HG02642 (cell line): ENCODE results near the gene DMXL1.
"Not testable (repeated sequence)": the region's sequence is repeated elsewhere in the genome, so short reads cannot be mapped to it uniquely, and the experiment has no call there.

ENCODE experiments used
- ATAC-seq: cut with Tn5 transposase; IDR thresholded peaks from one replicate; pipeline ENCODE4 v1.9.1; 2021; ENCODE audit warnings: mild to moderate bottlenecking; ENCODE audit not compliant: unreplicated experiment, poor library complexity

DMXL1 gene

DNA sequence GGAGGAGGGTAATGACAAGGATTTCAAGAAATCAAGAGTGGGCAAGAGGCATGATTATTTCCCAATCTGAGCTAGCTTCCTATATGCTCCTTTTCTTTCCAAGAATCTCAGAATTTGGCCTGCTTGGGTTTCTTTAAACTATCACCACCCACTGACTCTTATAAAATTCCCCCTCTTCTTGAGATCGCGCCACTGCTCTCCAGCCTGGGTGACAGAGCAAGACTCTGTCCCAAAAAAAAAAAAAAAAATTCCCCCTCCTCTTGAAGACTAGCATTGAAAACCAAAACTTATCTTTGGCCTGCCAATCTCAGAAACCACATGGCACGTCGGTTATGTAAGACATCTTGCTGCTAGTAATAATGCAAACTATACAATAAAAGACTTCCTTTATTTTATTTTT is 3.4 kb upstream of the DMXL1 start:
- ATAC-seq = no peak

DNA sequence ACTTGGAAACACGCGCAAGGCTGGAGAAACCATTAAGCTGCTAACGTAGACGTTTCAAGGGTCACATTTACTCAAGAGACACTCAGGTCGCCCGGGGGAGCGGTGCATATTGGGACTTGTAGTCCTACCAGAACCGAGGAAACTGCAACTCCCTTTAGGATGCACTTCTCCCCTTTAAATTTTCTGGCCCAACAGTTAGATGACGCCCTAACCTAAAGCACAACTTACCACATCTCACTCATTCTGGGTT is 384 bp upstream of the DMXL1 start:
- ATAC-seq = peak; percentile 54

DNA sequence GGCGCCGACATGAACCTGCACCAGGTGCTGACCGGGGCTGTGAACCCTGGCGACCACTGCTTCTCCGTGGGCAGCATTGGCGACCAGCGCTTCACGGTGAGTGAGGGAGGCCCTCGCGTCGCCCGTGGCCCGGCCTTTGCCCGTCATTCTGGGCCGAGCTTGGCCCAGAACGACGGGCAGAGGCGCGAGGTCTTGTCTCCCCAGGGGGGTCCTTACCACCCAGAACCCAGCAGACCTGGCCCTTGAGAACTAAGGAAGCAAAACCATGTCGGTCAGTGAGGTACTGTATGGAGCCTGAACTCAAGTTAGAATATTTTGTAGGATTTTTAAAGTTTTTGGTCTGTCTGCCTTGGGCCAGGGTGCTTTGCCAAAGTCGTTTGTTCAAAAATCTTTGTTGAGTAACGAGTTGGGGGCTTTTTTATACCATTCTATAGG is 691 bp downstream of the DMXL1 start:
- ATAC-seq = peak; percentile 23

DNA sequence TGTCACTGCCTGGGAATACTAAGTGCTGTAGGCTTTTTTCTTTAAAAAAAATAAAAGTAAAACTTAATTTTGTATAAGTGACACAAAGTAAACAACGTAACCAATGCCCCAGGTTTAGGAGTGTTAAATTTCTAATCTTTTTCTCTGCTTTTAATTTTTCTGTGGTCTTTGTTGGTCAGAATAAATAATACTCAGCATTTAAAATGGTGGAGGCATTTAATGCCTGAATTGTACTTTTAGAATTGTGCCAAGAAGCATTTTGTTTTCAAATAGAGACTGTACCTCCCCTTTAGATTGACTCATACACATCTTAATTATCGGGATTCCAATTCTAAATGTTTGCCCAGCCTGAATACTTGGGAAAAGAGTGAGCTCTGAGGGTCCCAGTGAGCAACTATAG is 1.6 kb downstream of the DMXL1 start:
- no peak for ATAC-seq

DNA sequence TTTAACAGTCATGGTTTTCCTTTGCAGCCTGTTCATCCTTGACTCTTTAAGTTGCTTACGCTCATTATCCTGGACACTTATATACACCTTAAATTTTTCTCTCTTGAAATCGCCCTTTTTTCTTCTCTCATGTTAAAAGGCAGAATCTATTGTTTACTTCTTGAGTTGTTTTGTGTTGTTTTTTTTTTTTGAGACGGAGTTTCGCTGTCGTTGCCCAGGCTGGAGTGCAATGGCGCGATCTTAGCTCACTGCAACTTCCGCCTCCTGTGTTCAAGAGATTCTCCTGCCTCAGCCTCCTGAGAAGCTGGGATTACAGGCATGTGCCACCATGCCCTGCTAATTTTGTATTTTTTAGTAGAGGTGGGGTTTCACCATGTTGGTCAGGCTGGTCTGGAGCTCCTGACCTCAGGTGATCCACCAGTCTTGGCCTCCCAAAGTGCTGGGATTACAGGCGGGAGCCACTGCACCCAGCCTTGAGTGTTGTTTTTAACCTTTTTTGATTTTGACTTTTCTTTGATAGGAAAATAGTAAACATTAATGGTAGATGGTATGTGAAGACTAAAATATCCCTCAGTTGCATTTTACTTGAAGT is 3.0 kb downstream of the DMXL1 start:
- not testable (repeated sequence) for ATAC-seq

DNA sequence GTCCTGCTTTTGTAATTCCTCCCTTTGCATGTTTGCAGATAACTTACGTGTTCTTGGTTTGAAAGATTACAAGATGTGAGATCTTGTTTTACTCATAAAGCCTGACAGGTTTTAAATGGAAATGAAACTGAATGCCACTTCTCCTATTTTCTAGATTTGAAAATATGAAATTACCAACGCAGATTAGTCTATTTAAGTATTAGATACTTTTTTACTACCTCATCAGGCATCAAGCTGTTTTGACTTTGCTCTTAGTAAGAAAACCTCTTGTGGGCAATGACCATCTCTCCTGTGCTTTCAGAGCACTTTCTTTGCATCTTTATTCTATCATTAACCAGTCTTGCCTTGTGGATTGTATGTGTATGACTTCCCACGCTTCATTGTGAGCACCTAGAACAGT is 3.5 kb downstream of the DMXL1 start:
- ATAC-seq = peak; percentile 17

DNA sequence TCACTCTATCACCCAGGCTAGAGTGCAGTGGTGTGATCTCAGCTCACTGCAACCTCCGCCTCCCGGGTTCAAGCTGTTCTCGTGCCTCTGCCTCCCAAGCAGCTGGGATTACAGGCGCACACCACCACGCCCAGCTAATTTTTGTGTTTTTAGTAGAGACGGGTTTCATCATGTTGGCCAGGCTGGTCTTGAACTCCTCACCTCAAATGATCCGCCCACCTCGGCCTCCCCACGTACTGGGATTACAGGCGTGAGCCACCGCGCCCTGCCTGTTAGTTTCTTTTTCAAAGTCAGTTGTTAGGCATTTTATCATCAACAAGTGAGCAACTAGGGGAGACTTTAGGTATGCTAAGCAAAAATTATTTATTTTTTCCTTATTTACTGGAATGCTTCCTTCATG is 4.4 kb downstream of the DMXL1 start:
- ATAC-seq = not testable (repeated sequence)

DNA sequence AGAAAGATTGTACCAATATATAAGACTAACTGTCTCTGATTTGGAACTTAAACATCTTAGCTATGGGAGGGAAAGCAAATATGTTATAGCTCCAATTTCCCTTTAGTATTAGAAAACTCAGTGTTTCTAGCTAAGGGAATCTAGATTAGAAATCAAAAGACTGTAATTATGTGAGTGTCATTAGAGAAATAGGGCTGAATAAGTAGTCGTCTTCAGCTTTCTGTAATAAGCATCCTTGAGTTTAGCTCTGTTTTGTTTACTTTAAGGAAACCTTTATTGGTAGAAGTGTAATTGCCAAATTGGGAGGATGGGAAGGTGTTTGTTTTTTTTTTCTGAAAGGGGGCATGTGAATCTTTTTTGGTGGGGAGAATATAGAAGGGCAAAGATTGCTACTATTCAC is 5.2 kb downstream of the DMXL1 start:
- ATAC-seq = no peak

DNA sequence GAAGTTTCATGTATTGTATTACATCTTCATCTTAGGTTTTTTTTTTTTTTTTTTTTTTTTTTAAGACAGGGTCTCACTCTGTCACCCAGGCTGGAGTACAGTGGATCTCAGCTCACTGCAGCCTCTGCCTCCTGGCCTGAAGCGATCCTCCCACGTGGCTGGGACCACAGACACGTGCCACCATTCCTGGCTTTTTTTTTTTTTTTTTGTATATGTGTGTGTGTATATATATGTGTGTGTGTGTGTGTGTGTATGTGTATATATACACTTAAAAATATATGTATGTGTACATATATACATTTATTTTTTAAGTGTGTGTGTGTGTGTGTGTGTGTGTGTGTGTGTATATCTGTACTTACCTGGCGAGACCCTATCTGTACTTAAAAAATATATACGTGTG is 6.6 kb downstream of the DMXL1 start:
- ATAC-seq = no peak

DNA sequence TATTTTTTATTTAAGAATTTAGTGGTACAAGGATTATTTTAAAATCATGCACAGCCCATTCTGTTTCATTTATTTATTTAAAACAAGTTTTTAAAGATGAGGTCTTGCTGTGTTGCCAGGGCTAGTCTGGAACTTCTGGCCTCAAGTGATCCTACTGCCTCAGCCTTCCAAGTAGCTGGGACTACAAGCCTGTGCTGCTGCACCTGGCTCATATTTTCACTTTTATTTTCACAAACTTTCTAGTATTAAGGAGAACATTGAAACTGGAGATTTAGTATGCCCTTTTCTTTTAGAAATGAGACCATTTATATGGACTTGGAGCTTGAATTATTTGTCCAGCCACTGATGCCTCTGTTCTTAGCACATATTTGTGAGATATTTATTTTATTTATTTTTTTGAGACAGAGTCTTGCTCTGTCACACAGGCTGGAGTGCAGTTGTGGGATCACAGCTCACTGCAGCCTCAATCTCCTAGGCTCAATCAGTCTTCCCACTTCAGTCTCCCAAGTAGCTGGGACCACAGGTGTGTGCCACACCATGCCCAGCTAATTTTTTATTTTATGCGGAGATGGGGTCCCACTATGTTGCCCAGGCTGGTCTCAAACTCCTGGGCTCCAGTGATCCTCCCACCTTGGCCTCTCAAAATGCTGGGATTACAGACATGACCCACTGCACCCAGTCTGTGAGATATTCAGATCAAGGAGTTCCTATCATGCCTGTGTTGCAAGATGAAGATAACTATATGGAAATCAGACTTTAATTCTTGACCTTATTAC is 7.4 kb downstream of the DMXL1 start:
- ATAC-seq = peak; percentile 25

DNA sequence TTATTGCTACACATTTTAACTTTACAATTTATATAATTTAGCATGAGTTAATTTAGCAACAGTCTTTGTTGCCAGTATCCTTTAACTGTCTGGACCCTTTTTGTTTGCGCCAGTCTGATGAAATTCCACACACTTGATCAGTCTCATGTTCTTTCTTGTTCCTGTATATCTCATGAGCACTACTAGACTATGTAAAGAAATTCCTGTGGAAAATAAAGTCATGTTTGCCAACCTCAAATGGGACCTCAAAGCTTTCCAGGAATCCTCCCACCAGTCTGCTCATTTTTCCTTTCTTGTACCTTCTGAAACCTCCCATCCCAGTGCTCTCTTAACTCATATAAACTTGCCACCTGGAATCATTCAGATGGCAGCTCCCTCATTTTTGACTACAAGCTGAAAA is 8.0 kb downstream of the DMXL1 start:
- ATAC-seq = no peak

DNA sequence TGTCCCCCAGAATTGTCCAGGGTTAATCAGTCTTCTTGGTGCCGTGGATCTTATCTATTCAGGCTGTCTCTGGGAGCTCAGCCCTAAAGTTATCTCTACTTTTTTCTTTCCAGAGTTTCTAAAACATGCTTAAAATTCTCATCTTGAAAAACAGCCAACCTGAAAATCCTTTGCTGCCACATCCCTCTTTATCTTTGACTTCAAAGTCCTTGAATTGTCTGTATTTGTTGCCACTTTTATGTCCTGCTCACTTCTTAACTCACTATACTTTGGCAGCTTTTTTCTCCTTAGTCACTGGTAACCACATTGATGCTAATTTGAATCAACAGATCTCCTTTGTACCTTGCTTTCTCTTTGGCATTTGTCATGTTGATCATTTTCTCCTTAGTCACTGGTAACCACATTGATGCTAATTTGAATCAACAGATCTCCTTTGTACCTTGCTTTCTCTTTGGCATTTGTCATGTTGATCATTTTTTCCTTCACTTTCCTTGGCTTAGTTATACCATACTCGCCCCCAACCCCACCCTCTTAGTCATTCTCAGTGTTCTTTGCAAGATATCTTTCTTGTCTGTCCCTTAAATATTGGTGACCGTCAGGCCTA is 8.5 kb downstream of the DMXL1 start:
- peak; percentile 40 for ATAC-seq

DNA sequence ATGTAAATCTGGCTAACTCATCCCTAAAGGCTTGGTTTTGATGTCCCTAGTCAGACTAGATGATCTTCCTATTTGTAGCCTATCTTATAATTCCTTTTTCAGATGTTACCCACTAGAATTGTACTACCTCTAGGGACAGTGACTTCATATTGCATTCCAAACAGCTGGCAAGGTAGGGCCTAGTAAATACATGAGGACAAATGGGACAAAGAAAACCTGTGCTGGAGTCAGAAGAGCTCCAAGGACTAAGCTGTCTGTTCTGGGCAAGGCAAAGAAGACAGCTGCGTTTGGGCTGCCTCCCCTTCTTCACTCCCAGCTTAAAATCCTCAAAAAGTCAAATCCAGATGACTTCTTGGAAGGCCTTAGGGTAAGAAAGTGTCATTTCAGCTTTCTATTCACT is 10.0 kb downstream of the DMXL1 start:
- no peak for ATAC-seq

DNA sequence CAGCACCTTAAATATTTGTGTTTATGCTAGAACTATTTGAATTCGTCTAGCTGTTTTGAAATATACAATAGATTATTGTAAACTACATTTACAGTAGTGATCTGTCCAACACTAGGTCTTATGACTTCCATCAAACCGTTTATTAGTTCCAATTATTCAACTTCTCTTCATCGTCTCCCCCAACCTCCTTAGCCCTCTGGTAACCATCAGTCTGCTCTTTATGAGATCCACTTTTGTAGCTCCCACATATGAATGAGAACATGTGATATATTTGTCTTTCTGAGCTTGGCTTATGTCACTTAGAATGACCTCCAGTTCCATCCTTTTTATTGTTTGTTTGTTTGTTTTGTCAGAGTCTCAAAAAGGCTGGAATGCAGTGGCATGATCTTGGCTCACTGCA is 11.8 kb downstream of the DMXL1 start:
- ATAC-seq = no peak

DNA sequence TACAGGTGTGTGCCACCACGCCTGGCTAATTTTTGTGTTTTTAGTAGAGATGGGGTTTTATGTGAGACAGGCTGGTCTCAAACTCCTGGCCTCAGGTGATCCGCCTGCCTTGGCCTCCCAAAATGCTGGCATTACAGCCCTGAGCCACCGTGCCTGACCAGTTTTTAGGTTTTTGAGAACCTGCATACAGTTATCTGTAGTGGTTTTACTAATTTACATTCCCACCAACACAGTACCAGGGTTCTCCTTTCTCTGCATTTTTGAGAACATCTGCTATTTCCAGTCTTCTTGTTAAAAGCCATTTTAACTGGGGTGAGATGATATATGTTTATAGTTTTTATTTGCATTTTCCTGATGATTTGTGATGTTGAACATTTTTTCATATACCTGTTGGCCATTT is 12.8 kb downstream of the DMXL1 start:
- peak; percentile 69 for ATAC-seq

DNA sequence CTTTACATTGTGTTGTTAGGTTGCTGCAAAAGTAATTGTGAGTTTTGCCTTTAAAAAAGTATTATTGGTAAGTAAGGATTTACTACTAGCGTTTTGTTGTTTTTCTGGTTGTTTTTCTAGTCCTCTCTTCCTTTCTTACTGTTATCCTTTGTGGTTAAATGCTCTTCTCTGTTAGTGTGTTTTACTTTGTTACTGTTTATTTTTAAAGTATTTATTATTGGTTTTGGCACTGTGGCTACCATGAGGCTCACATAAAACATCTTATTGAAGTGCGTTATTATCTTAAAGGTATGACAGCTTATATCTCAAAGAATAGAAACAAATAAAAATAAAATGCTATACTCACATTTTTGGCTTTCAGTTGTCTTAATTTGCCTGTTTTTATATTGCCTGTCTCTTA is 17.6 kb downstream of the DMXL1 start:
- no peak for ATAC-seq

DNA sequence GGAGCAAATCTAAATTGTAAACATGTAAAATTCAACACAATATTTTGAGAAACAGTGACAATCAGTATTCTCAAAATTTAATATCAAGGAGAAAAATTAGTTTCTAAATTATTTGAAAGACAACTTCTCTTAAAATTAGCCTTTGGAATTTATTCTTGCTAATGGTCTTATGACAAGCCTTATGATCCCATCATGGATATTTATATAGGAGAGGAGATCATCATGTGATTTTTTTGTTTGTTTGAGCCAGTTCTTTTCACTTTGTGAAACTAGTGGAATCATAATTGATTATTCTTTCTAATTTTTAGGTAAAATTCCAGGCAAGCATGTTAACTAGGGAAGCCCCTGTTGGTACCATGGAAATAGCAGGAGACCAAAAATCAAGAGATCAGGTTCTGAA is 24.7 kb downstream of the DMXL1 start:
- ATAC-seq = no peak

DNA sequence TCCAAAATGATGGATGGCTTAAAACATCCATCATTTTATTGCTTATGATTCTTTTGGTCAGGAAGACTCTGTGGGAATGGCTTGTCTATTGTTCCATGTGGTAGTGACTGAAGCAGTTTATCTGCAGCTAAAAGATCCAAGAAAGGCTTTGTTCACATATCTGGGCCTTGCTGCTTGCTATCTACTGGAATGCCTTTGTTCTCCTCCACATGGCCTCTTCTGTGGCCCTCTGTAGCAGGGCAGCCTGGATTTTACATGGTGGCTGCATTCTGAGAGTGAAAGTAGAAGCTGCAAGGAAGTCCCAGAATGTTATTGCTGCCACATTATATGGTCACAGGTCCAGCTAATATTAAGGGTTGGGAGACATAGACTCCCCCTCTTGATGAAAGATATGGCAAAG is 35.1 kb downstream of the DMXL1 start:
- no peak for ATAC-seq

DNA sequence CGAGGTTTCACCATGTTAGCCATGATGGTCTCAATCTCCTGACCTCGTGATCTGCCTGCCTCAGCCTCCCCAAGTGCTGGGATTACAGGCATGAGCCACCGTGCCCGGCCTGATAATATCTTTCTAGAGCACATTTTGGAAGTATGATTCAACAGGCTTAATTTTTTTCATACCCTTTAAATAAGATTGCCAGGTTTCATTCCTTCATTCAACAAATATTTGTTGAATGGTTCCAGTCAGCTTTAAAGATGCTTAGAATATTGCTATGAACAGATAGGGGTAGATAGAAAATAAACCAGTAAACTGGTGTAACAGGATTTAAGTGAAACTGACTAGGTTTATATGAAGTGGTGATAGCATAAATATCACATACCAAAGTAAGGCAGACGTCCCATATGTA is 41.3 kb downstream of the DMXL1 start:
- no peak for ATAC-seq

DNA sequence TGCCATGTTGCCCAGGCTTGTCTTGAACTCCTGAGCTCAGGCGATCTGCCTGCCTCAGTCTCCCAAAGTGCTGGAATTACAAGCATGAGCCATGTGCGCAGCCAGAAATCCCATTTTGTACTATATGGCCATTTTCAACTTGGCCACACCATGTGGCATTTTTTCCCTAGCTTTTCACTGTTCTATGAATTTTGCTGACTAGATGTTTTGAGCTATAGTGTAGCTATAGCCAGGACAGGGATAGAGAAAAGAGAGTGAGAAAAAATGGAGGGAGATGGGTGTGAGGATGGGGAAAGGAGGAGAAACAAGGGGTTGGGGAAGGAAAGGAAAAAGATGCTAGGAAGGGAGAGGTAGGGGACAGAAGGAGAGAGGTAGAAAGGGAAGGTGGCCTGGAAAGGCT is 46.4 kb downstream of the DMXL1 start:
- no peak for ATAC-seq

DNA sequence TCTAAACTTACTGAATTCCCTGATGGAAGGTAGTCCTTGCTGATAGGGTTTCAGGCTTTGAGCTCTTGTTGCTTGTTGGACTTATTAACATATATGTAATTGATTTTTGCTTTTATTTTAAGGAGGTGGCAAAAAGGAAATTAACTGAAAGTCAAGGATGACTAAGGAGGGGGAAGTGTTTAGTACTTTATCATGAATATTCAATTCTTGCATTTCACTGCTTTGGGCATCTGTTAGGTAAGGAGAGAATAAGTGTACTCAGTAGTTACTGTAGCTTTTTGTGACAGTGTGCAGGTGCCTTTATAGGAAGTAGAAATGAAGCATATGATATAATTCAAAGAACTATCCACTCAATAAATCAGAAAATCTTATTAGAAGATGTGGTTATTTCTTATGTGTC is 47.1 kb downstream of the DMXL1 start:
- ATAC-seq = no peak

DNA sequence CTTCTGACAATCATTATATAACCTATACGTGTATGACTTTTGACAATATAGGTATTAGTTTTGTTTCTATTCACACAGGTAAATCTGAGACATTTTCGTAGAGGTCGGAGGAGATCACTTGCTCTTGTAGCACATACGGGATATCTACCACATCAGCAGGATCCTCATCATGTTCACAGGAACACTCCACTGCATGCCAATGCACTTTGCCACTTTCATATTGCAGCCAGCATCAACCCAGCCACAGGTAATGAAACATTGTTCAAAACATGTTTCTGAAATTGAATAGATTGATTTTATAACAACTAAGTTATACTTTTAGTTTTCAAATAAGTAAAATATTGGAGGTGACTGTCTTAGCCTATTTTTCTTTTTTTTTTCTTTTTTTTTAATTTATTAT is 50.0 kb downstream of the DMXL1 start:
- no peak for ATAC-seq
